Measurements from ENCODE around the gene BMP2K.
A peak's percentile ranks its signal among the peaks of the same experiment; 100 is the strongest.

The BMP2K gene

GRCh38 chr4:78778530-78778929 lies 2.4 kb downstream of the BMP2K start:
- H3K36me3 ChIP-seq (replicated peaks): no peaks in the 10 kb centered on the region
- in situ Hi-C loops (cut with HindIII; ENCODE audit: low pct_ligation_motif_present, low sequenced_read_pairs): no loop called here
- no peak for DNase-seq
- no peak overlapping the region for H3K27ac ChIP-seq
- H3K27me3 ChIP-seq (replicated peaks): no peaks in the 10 kb centered on the region
- TF ChIP-seq CTCF (IDR thresholded peaks at IDR 0.05; ENCODE audit: low read depth, low read length, missing control alignments): no peak
- H3K4me3 ChIP-seq (ENCODE audit: low read depth, low read length): no peak overlapping the region

GRCh38 chr4:78779280-78779679 lies 3.1 kb downstream of the BMP2K start:
- Histone ChIP-seq H3K36me3 (replicated peaks) (no peaks in the 10 kb centered on the region), H3K4me3 (ENCODE audit: low read depth, low read length) (no peak overlapping the region), H3K27ac (no peak overlapping the region), H3K27me3 (replicated peaks) (no peaks in the 10 kb centered on the region)
- TF ChIP-seq CTCF (IDR thresholded peaks at IDR 0.05; ENCODE audit: low read depth, low read length, missing control alignments): no peak
- in situ Hi-C loops (cut with HindIII; ENCODE audit: low pct_ligation_motif_present, low sequenced_read_pairs): no loop called here
- no peak for DNase-seq

- Histone ChIP-seq H3K4me3 (ENCODE audit: low read depth, low read length) (no peak overlapping the region), H3K36me3 (replicated peaks) (no peaks in the 10 kb centered on the region), H3K27me3 (replicated peaks) (no peaks in the 10 kb centered on the region), H3K27ac (no peak overlapping the region)
- DNase-seq: no peak
- in situ Hi-C loops (cut with HindIII; ENCODE audit: low pct_ligation_motif_present, low sequenced_read_pairs): no loop called here
- no peak for TF ChIP-seq CTCF (IDR thresholded peaks at IDR 0.05; ENCODE audit: low read depth, low read length, missing control alignments)
Observed at GRCh38 chr4:78780093-78780492, 3.9 kb downstream of the BMP2K start.

GRCh38 chr4:78781139-78781538 lies 5.0 kb downstream of the BMP2K start:
- DNase-seq: no peak
- Histone ChIP-seq H3K27ac (no peak overlapping the region), H3K36me3 (replicated peaks) (no peaks in the 10 kb centered on the region), H3K27me3 (replicated peaks) (no peaks in the 10 kb centered on the region), H3K4me3 (ENCODE audit: low read depth, low read length) (no peak overlapping the region)
- in situ Hi-C loops (cut with HindIII; ENCODE audit: low pct_ligation_motif_present, low sequenced_read_pairs): no loop called here
- no peak for TF ChIP-seq CTCF (IDR thresholded peaks at IDR 0.05; ENCODE audit: low read depth, low read length, missing control alignments)

- no peak for DNase-seq
- H3K36me3 ChIP-seq (replicated peaks): no peaks in the 10 kb centered on the region
- no peak overlapping the region for H3K27ac ChIP-seq
- no peak overlapping the region for H3K4me3 ChIP-seq (ENCODE audit: low read depth, low read length)
- TF ChIP-seq CTCF (IDR thresholded peaks at IDR 0.05; ENCODE audit: low read depth, low read length, missing control alignments): no peak
- no peaks in the 10 kb centered on the region for H3K27me3 ChIP-seq (replicated peaks)
- in situ Hi-C loops (cut with HindIII; ENCODE audit: low pct_ligation_motif_present, low sequenced_read_pairs): no loop called here
Observed at GRCh38 chr4:78781924-78782323, 5.8 kb downstream of the BMP2K start.

GRCh38 chr4:78784236-78784865 lies 8.2 kb downstream of the BMP2K start:
- in situ Hi-C loops (cut with HindIII; ENCODE audit: low pct_ligation_motif_present, low sequenced_read_pairs): no loop called here
- peak; percentile 28 for DNase-seq
- H3K36me3 ChIP-seq (replicated peaks): no peaks in the 10 kb centered on the region
- no peak overlapping the region for H3K4me3 ChIP-seq (ENCODE audit: low read depth, low read length)
- TF ChIP-seq CTCF (IDR thresholded peaks at IDR 0.05; ENCODE audit: low read depth, low read length, missing control alignments): no peak
- H3K27me3 ChIP-seq (replicated peaks): no peaks in the 10 kb centered on the region
- H3K27ac ChIP-seq: no peak overlapping the region

Data from brain microvascular endothelial cell (primary cell).